GM23338 (cell line): Measurements from ENCODE around the gene NLGN1.

Experiments
- CREB1 ChIP-seq: fragments of 250-450 bp; sonication (Bioruptor Pico); IDR thresholded peaks from 2 replicates; pipeline ENCODE4 v1.5.0; 2020; ENCODE audit warnings: low read depth, mild to moderate bottlenecking, moderate library complexity
- EZH2 ChIP-seq: fragments of 200-600 bp; sonication (generic); IDR thresholded peaks from one replicate; pipeline ENCODE4 v1.8.0; 2017; ENCODE audit warnings: antibody characterized with exemption, mild to moderate bottlenecking, low read depth; ENCODE audit not compliant: unreplicated experiment
- EZH2phosphoT487 ChIP-seq: fragments of 200-600 bp; sonication (generic); IDR thresholded peaks from one replicate; pipeline ENCODE4 v1.8.1; 2018; ENCODE audit warnings: antibody characterized with exemption; ENCODE audit not compliant: unreplicated experiment
- NANOG ChIP-seq: IDR thresholded peaks from 2 replicates; pipeline ENCODE4 v1.6.1; 2016; ENCODE audit warnings: antibody characterized with exemption, borderline replicate concordance
- POLR2AphosphoS5 ChIP-seq: IDR thresholded peaks from 2 replicates; pipeline ENCODE4 v1.6.1; 2016; ENCODE audit warnings: antibody characterized with exemption, low read depth
- STAT1 ChIP-seq: IDR thresholded peaks from one replicate; pipeline ENCODE4 v1.6.1; 2016; ENCODE audit warnings: antibody characterized with exemption; ENCODE audit not compliant: unreplicated experiment
- ZNF331 ChIP-seq: fragments of 250-450 bp; sonication (Bioruptor Pico); IDR thresholded peaks from 2 replicates; pipeline ENCODE4 v1.5.0; 2020; ENCODE audit warnings: low read depth, mild to moderate bottlenecking, moderate library complexity
- TF ChIP-seq, protein P1 (sequence below), 2 experiments: fragments of 200-600 bp in 1 of 2; sonication (generic) in 1 of 2; conservative IDR thresholded peaks; 2 replicates each; pipeline versions ENCODE4 v1.5.1 to v1.6.1; 2016 to 2017; ENCODE audit warnings: antibody characterized with exemption in 2 of 2, low read depth in 2 of 2, mild to moderate bottlenecking in 2 of 2, moderate library complexity in 1 of 2
- TF ChIP-seq, protein P2 (sequence below): IDR thresholded peaks from one replicate; pipeline ENCODE4 v1.6.1; 2018; ENCODE audit warnings: antibody characterized with exemption; ENCODE audit not compliant: unreplicated experiment

GRCh38 chr3:173841334-173841733, 443.8 kb downstream of the NLGN1 start:
- TF ChIP-seq POLR2AphosphoS5 (no peak), EZH2phosphoT487 (no peak), CREB1 (CRISPR knock-in tag) (no peak), STAT1 (no peak), ZNF331 (no peak), NANOG (no peak), EZH2 (no peak)
- TF ChIP-seq, protein P1, sequence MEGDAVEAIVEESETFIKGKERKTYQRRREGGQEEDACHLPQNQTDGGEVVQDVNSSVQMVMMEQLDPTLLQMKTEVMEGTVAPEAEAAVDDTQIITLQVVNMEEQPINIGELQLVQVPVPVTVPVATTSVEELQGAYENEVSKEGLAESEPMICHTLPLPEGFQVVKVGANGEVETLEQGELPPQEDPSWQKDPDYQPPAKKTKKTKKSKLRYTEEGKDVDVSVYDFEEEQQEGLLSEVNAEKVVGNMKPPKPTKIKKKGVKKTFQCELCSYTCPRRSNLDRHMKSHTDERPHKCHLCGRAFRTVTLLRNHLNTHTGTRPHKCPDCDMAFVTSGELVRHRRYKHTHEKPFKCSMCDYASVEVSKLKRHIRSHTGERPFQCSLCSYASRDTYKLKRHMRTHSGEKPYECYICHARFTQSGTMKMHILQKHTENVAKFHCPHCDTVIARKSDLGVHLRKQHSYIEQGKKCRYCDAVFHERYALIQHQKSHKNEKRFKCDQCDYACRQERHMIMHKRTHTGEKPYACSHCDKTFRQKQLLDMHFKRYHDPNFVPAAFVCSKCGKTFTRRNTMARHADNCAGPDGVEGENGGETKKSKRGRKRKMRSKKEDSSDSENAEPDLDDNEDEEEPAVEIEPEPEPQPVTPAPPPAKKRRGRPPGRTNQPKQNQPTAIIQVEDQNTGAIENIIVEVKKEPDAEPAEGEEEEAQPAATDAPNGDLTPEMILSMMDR (conservative IDR thresholded peaks at IDR 0.05; ENCODE audit: low read depth in 2 of 2) = no peak
- TF ChIP-seq, protein P2, sequence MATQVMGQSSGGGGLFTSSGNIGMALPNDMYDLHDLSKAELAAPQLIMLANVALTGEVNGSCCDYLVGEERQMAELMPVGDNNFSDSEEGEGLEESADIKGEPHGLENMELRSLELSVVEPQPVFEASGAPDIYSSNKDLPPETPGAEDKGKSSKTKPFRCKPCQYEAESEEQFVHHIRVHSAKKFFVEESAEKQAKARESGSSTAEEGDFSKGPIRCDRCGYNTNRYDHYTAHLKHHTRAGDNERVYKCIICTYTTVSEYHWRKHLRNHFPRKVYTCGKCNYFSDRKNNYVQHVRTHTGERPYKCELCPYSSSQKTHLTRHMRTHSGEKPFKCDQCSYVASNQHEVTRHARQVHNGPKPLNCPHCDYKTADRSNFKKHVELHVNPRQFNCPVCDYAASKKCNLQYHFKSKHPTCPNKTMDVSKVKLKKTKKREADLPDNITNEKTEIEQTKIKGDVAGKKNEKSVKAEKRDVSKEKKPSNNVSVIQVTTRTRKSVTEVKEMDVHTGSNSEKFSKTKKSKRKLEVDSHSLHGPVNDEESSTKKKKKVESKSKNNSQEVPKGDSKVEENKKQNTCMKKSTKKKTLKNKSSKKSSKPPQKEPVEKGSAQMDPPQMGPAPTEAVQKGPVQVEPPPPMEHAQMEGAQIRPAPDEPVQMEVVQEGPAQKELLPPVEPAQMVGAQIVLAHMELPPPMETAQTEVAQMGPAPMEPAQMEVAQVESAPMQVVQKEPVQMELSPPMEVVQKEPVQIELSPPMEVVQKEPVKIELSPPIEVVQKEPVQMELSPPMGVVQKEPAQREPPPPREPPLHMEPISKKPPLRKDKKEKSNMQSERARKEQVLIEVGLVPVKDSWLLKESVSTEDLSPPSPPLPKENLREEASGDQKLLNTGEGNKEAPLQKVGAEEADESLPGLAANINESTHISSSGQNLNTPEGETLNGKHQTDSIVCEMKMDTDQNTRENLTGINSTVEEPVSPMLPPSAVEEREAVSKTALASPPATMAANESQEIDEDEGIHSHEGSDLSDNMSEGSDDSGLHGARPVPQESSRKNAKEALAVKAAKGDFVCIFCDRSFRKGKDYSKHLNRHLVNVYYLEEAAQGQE = no peak
